K562 treated with DMSO at 1 percent for 4 hours (cell line): ENCODE data around the gene ST3GAL2. TPM values are rescaled to one million over a fixed set of nuclear protein-coding genes. Genes with fewer than 3 reads are reported as not detected.

ENCODE experiments used
- total RNA-seq: library from RNA; unstranded; fragments of 300-600 nt; gene quantifications from 2 replicates; pipeline ENCODE4 v1.2.3, GENCODE V29; 2022; ENCODE audit not compliant: insufficient read depth

ST3GAL2 gene, protein sequence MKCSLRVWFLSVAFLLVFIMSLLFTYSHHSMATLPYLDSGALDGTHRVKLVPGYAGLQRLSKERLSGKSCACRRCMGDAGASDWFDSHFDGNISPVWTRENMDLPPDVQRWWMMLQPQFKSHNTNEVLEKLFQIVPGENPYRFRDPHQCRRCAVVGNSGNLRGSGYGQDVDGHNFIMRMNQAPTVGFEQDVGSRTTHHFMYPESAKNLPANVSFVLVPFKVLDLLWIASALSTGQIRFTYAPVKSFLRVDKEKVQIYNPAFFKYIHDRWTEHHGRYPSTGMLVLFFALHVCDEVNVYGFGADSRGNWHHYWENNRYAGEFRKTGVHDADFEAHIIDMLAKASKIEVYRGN
- 59.7 and 73.3 TPM in 2 replicates for total RNA-seq

DNA sequence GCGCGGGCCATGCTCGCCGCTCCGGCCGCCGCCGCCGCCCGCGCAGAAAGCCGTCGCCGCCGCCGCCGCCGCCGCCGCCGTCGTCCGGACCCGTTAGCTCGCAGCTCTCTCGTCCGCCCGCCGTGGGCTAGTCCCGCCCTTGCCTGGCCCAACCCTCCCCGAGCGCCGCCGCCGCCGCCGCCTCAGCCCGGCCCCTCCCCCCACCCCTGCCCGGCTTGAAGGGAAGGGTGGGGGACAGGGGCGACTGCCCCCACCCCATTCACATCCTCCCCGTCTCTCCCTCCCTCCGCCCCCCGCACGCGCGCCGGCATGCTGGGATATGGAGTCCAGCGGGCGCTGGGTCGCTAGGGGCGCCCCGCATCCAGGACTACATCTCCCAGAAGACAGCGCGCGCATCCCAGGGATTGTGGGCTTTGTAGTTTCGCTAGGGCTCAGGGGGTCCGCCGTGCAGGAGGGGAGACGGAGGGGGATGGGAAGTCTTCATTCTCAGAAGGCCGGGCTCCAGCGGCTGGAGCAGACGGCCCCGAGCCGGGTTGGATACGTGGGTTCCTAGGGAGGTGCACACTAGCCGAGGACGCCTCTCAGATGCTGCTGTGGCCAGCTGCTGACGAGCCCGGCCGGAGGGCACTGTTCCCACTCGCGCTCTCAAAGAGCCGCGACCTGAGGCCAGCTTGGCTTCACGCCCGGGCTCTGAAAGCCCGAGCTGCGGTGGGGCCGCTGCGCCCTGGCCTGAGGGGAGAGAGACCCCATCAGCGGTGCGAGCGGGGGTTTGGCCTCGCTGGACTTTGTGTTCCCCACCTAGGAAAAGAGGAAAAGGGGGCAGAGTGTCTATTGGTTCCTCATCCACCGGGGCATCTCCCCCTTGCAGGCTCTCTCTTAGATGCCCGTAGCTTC lies at the start of gene ST3GAL2:
Gene ST3GAL2 (minus strand): TSS at position 132 of the 894 bp plus-strand sequence. CDS start 40,570 bp downstream, outside the sequence.

DNA sequence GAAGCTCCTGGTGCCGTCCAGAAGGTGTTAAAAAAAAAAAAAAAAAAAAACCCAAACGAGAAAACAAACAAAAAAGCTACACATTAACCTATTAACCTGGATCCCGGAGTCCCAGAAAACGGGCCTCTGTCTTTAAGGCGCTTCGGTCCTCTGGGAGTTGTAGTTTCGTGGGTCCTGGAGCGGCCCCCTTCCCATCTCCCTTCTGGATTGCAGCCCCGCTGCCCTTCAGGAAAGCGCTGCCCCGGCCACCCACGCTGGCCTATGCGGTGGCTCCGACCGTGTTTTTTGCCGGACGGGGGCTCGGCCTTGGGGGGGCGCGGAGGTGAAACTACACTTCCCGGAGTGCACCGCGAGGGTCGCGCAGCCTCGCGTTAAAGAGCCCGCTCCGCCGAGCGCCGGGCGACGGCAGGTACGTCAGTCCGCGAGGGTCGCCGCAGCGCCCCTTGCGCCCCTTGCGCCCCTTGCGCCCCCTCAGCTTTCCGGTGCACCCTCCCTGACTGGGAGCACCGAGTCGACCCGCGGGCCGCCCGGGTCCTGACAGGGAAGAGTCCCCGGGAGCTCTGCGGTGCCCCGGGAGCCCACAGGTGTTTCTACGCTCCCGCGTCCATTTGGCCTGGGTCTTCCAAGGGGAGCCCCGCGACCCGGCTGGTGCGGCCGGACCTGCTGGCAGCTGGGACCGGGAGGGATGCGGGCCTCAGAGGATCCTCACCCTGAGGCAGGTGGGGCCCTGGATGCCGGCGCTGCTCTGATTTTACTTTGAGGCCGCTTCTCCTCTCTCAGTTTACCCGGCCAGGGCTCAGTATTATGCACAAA lies 15.5 kb upstream of the ST3GAL2 start, which contains the start of gene FCSK:
Gene FCSK (plus strand): TSS at position 374 of the 813 bp plus-strand sequence. CDS start 8,596 bp downstream, outside the sequence.

Other genes with a start within 250 kb of the ST3GAL2 start
- 15.4 and 16.8 TPM in 2 replicates for gene EXOSC6, start 187.2 kb downstream of the ST3GAL2 start, total RNA-seq
- gene AARS1, start 149.6 kb downstream of the ST3GAL2 start, total RNA-seq, result 355 TPM in 2 replicates
- 15.6 and 33.2 TPM in 2 replicates for gene DDX19B, start 139.9 kb downstream of the ST3GAL2 start, total RNA-seq
- gene DDX19A, start 92.2 kb downstream of the ST3GAL2 start, total RNA-seq, result 22.3 and 28.6 TPM in 2 replicates
- gene FCSK, start 15.5 kb upstream of the ST3GAL2 start, total RNA-seq, result 8.0 and 11.8 TPM in 2 replicates
- 56.1 and 58.6 TPM in 2 replicates for gene COG4, start 84.5 kb upstream of the ST3GAL2 start, total RNA-seq
- gene SF3B3, start 84.7 kb upstream of the ST3GAL2 start, total RNA-seq, result 47.1 and 50.9 TPM in 2 replicates
- not detected in 2 replicates for gene IL34, start 207.5 kb upstream of the ST3GAL2 start, total RNA-seq
- 46.8 and 58.1 TPM in 2 replicates for gene MTSS2, start 247.0 kb upstream of the ST3GAL2 start, total RNA-seq